HCT116 (cell line): Measurements from ENCODE around the gene COX6B2. TPM values are rescaled to one million over a fixed set of nuclear protein-coding genes. Genes with fewer than 3 reads are reported as not detected.

ENCODE experiments used
- ATAC-seq: fragments of 200-7000 bp; cut with Tn5 transposase; 2 replicates; pipeline ENCODE4 v1.9.1; 2020; ENCODE audit warnings: mild to moderate bottlenecking, moderate library complexity
- BruUV-seq: library from RNA; stranded (reverse); fragments of 400-500 nt; replicated peaks from 2 replicates; lab custom pipeline; 2021; lab: Mats Ljungman, UMichigan
- CTCF ChIA-PET: fragments of 300-600 bp; sonication (Branson Sonifier 250); formaldehyde crosslinking; loops from one replicate; lab custom pipeline; 2021; ENCODE audit warnings: antibody characterized with exemption; lab: Charles Lee
- POLR2A ChIA-PET: fragments of 300-600, 350-600 bp; sonication (Branson Sonifier 250); formaldehyde crosslinking; loops from one replicate; lab custom pipeline; 2021; ENCODE audit warnings: antibody characterized with exemption; lab: Charles Lee
- RAD21 ChIA-PET, 2 experiments: fragments of 300-600 bp; sonication (Branson Sonifier 250); formaldehyde crosslinking; loops; one replicate each; lab custom pipeline; 2023; ENCODE audit warnings: low total read pairs in 2 of 2; ENCODE audit not compliant: uncharacterized antibody in 2 of 2, unreplicated experiment in 2 of 2, low non-redundant PET in 1 of 2; lab: Charles Lee
- DNase-seq: peaks from one replicate; pipeline ENCODE4 v3.0.0-alpha.2; 2010; ENCODE audit warnings: low read depth, low spot score
- H2AFZ ChIP-seq: fragments of 200-600 bp; shearing (Covaris generic), sonication (generic); 2 replicates; pipeline ENCODE4 v1.6.1; 2017; ENCODE audit warnings: low read depth, mixed run types, mixed read lengths, antibody characterized with exemption, low read length; ENCODE audit not compliant: poor library complexity, severe bottlenecking
- H3K27ac ChIP-seq: 2 replicates; pipeline ENCODE4 v1.5.1; 2012; ENCODE audit warnings: low read depth, low read length
- H3K27me3 ChIP-seq: fragments of 200-600 bp; sonication (generic); 2 replicates; pipeline ENCODE4 v1.6.1; 2016; ENCODE audit warnings: mixed run types, low read length, mixed read lengths; ENCODE audit not compliant: insufficient read depth
- H3K36me3 ChIP-seq, 2 experiments: fragments of 200-500 bp in 1 of 2; fragments of 200-600 bp in 1 of 2; sonication (Bioruptor generic) in 1 of 2; sonication (generic) in 1 of 2; 2 replicates each; pipeline versions ENCODE4 v1.5.1 to v1.6.1; 2014 to 2016; ENCODE audit warnings: low read length in 2 of 2, inconsistent platforms in 1 of 2, mixed read lengths in 1 of 2, mixed run types in 1 of 2; ENCODE audit not compliant: insufficient read depth in 2 of 2, control insufficient read depth in 1 of 2
- H3K4me1 ChIP-seq, 2 experiments: fragments of 200-600 bp in 1 of 2; sonication (generic) in 1 of 2; 2 replicates each; pipeline versions ENCODE4 v1.5.1 to v1.6.1; 2012 to 2017; ENCODE audit warnings: low read length in 2 of 2, inconsistent platforms in 1 of 2, mild to moderate bottlenecking in 1 of 2, mixed read lengths in 1 of 2, mixed run types in 1 of 2, moderate library complexity in 1 of 2; ENCODE audit not compliant: insufficient read depth in 2 of 2, control insufficient read depth in 1 of 2
- H3K4me2 ChIP-seq: fragments of 200-600 bp; sonication (generic); 2 replicates; pipeline ENCODE4 v1.6.1; 2017; ENCODE audit warnings: mixed run types, low read length, mixed read lengths
- H3K4me3 ChIP-seq, 2 experiments: fragments of 200-600 bp in 1 of 2; sonication (generic) in 1 of 2; replicated peaks in 1 of 2; 2 replicates each; pipeline ENCODE4 v1.5.1; 2011 to 2016; ENCODE audit warnings: low read length in 2 of 2, control low read depth in 1 of 2, low read depth in 1 of 2, mild to moderate bottlenecking in 1 of 2, mixed read lengths in 1 of 2, mixed run types in 1 of 2
- H3K79me2 ChIP-seq: fragments of 200-600 bp; sonication (generic); 2 replicates; pipeline ENCODE4 v1.6.1; 2017; ENCODE audit warnings: mild to moderate bottlenecking, mixed run types, low read length, moderate library complexity, mixed read lengths; ENCODE audit not compliant: insufficient read depth
- H3K9ac ChIP-seq: fragments of 200-600 bp; sonication (generic); 2 replicates; pipeline ENCODE4 v1.6.1; 2016; ENCODE audit warnings: low read length, mixed read lengths
- H3K9me2 ChIP-seq: fragments of 200-600 bp; sonication (generic), shearing (Covaris generic); 2 replicates; pipeline ENCODE4 v1.6.1; 2017; ENCODE audit warnings: mixed run types, mild to moderate bottlenecking, moderate library complexity; ENCODE audit not compliant: insufficient read depth
- H3K9me3 ChIP-seq, 2 experiments: fragments of 200-500 bp in 1 of 2; fragments of 200-600 bp in 1 of 2; sonication (Bioruptor generic) in 1 of 2; sonication (generic) in 1 of 2; 2 replicates each; pipeline ENCODE4 v1.6.1; 2014 to 2017; ENCODE audit warnings: low read length in 2 of 2, mixed read lengths in 2 of 2, inconsistent platforms in 1 of 2, low read depth in 1 of 2, mild to moderate bottlenecking in 1 of 2, mixed run types in 1 of 2, moderate library complexity in 1 of 2; ENCODE audit not compliant: control insufficient read depth in 1 of 2, insufficient read depth in 1 of 2
- H4K20me1 ChIP-seq: fragments of 200-600 bp; sonication (generic), shearing (Covaris generic); 2 replicates; pipeline ENCODE4 v1.6.1; 2017; ENCODE audit warnings: mixed run types, mild to moderate bottlenecking, moderate library complexity; ENCODE audit not compliant: insufficient read depth
- CBX3 ChIP-seq: IDR thresholded peaks from 2 replicates; pipeline ENCODE4 v1.6.1; 2012; ENCODE audit warnings: low read depth
- EZH2 ChIP-seq: fragments of 200-600 bp; sonication (generic); IDR thresholded peaks from 2 replicates; pipeline ENCODE4 v1.6.1; 2017; ENCODE audit warnings: antibody characterized with exemption, mixed run types
- POLR2A ChIP-seq: IDR thresholded peaks from 2 replicates; pipeline ENCODE4 v1.7.0; 2011; ENCODE audit warnings: borderline replicate concordance; ENCODE audit not compliant: insufficient read depth, insufficient read length; ENCODE audit errors: extremely low read depth
- SIN3A ChIP-seq: IDR thresholded peaks from 2 replicates; pipeline ENCODE4 v1.6.1; 2012; ENCODE audit warnings: low read depth
- TCF7L2 ChIP-seq: IDR thresholded peaks from 2 replicates; pipeline ENCODE4 v1.7.0; 2011; ENCODE audit warnings: borderline replicate concordance, inconsistent platforms; ENCODE audit not compliant: insufficient read depth, insufficient read length; ENCODE audit errors: extremely low read depth
- ZBTB33 ChIP-seq: IDR thresholded peaks from 2 replicates; pipeline ENCODE4 v1.6.1; 2011; ENCODE audit warnings: mild to moderate bottlenecking, low read length, moderate library complexity; ENCODE audit not compliant: insufficient replicate concordance; ENCODE audit errors: extremely low read depth
- ZNF274 ChIP-seq: fragments of 200-500 bp; sonication (Bioruptor generic); IDR thresholded peaks from 2 replicates; pipeline ENCODE4 v1.6.1; 2014; ENCODE audit warnings: mild to moderate bottlenecking, low read depth, low read length, inconsistent platforms
- intact Hi-C: fragments of 100-400 bp; cut with micrococcal nuclease; formaldehyde crosslinking; loops from 2 replicates; pipeline ENCODE4 v1.10.0; 2022
- total RNA-seq: library from RNA; stranded (reverse); gene quantifications from one replicate; pipeline ENCODE4 v1.2.1, GENCODE V29; 2021; ENCODE audit not compliant: unreplicated experiment
- TF ChIP-seq, protein P1 (sequence below), 3 experiments: fragments of 200-600 bp in 1 of 3; sonication (generic) in 1 of 3; IDR thresholded peaks in 2 of 3; conservative IDR thresholded peaks in 1 of 3; 2 replicates each; pipeline ENCODE4 v1.5.1; 2012 to 2017; ENCODE audit warnings: low read depth in 2 of 3, low read length in 2 of 3, antibody characterized with exemption in 1 of 3, borderline replicate concordance in 1 of 3, control low read depth in 1 of 3, mild to moderate bottlenecking in 1 of 3, mixed read lengths in 1 of 3, mixed run types in 1 of 3, moderate library complexity in 1 of 3; ENCODE audit not compliant: insufficient read depth in 1 of 3

The COX6B2 gene
- total RNA-seq, 1 experiment from 2014 or later = 2.4 TPM

- intact Hi-C loops = no loop called here
- no peaks in the 10 kb centered on the region for H4K20me1 ChIP-seq
- no peak for DNase-seq
- no peak for TF ChIP-seq ZBTB33
- TF ChIP-seq TCF7L2 = no peak
- TF ChIP-seq EZH2 = no peak
- no peak for TF ChIP-seq ZNF274
- TF ChIP-seq, all 23 proteins: peak for 0
- Histone ChIP-seq H3K4me2 (no peak overlapping the region), H3K4me3 (no peak overlapping the region), H3K36me3 (peaks cover 13 to 19% of the 10 kb centered on the region in 2 experiments; a peak in 3 of 4 replicates), H3K9ac (no peak overlapping the region), H3K79me2 (no peaks in the 10 kb centered on the region), H2AFZ (no peak overlapping the region), H3K9me2 (no peaks in the 10 kb centered on the region), H3K27ac (no peak overlapping the region), H3K9me3 (no peaks in the 10 kb centered on the region), H3K27me3 (no peaks in the 10 kb centered on the region), H3K4me1 (peaks cover 0 to 4% of the 10 kb centered on the region in 2 experiments; a peak in 1 of 4 replicates)
- no TSS peak for BruUV-seq
- POLR2A ChIA-PET = no interaction called here
- CTCF ChIA-PET = no interaction called here
- RAD21 ChIA-PET = no interaction called here
- ATAC-seq = no peak
Observed at GRCh38 chr19:55306712-55307111, 47.8 kb downstream of the COX6B2 start.

DNA sequence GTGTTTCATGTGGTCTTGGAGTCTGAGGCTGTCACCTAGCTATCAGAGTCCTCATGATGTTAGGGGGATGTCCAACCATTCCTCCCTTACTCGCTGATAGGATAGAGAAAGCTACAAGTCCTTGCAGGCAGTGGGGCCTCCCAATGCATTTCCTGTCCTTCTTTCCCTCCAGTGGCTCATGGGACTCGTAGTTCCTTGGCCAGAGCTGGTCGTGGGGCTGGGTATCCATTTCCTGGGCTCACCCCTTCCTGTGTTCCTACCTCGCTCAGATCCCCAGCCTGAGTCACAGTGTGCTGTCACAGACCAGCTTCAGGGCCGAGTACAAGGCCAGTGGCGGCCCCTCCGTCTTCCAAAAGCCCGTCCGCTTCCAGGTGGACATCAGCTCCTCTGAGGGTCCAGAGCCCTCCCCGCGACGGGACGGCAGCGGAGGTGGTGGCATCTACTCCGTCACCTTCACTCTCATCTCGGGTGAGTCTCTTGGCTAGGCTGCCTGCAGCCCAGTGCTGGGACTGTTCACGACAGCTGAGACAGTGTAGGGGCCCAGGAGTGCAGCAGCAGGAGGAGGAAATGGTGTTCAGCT is 48.4 kb downstream of the COX6B2 start:
- H3K4me1 ChIP-seq = peaks cover 0 to 7% of the 10 kb centered on the region in 2 experiments; a peak in 1 of 4 replicates
- BruUV-seq = no TSS peak
- no peak for TF ChIP-seq SIN3A
- TF ChIP-seq CBX3 = no peak
- TF ChIP-seq POLR2A = no peak
- TF ChIP-seq, protein P1, sequence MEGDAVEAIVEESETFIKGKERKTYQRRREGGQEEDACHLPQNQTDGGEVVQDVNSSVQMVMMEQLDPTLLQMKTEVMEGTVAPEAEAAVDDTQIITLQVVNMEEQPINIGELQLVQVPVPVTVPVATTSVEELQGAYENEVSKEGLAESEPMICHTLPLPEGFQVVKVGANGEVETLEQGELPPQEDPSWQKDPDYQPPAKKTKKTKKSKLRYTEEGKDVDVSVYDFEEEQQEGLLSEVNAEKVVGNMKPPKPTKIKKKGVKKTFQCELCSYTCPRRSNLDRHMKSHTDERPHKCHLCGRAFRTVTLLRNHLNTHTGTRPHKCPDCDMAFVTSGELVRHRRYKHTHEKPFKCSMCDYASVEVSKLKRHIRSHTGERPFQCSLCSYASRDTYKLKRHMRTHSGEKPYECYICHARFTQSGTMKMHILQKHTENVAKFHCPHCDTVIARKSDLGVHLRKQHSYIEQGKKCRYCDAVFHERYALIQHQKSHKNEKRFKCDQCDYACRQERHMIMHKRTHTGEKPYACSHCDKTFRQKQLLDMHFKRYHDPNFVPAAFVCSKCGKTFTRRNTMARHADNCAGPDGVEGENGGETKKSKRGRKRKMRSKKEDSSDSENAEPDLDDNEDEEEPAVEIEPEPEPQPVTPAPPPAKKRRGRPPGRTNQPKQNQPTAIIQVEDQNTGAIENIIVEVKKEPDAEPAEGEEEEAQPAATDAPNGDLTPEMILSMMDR (IDR thresholded peaks at IDR 0.05 in 2 of 3, conservative IDR thresholded peaks at IDR 0.05 in 1 of 3; ENCODE audit: borderline replicate concordance in 1 of 3, insufficient read depth in 1 of 3, low read depth in 2 of 3, low read length in 2 of 3) = no peak
- no peak overlapping the region for H3K27ac ChIP-seq
- RAD21 ChIA-PET = no interaction called here
- no peaks in the 10 kb centered on the region for H3K9me3 ChIP-seq
- H2AFZ ChIP-seq = no peak overlapping the region
- no peak overlapping the region for H3K4me3 ChIP-seq
- CTCF ChIA-PET = no interaction called here
- H3K4me2 ChIP-seq = no peak overlapping the region
- H3K9ac ChIP-seq = no peak overlapping the region
- peaks cover 13 to 19% of the 10 kb centered on the region in 2 experiments; a peak in 3 of 4 replicates for H3K36me3 ChIP-seq
- ATAC-seq (no peak), DNase-seq (no peak)
- H3K79me2 ChIP-seq = no peaks in the 10 kb centered on the region
- H3K9me2 ChIP-seq = no peaks in the 10 kb centered on the region
- no peaks in the 10 kb centered on the region for H3K27me3 ChIP-seq
- POLR2A ChIA-PET = no interaction called here
- intact Hi-C loops = no loop called here
- no peaks in the 10 kb centered on the region for H4K20me1 ChIP-seq
